ENCODE data around the gene EXOC3.

Gene EXOC3

DNA sequence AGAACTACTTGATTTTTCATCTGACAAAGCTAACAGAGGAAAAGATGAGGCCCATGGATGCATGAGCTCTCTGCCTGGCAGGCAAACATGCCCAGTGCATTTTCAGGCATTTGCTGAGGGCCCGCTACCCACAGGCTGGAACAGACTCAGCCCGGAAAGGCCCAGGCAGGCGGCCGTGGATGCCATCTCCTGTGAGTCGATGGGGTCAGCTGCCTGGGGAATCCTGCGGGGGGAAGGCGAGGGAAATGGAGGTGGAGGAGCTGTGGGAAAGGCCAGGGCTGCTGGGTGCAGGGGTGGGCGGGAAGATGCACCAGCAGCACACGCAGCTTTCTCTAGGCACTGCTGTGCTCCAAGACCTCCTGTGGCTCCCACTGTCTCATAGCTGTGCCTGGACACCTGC, 67.5 kb downstream of the EXOC3 start:
- Histone ChIP-seq H3K27ac (ENCODE audit: poor library complexity, severe bottlenecking) (no peak overlapping the region), H3K4me1 (ENCODE audit: insufficient read depth, poor library complexity, severe bottlenecking) (no peaks in the 10 kb centered on the region), H3K27me3 (ENCODE audit: insufficient read depth, poor library complexity, severe bottlenecking) (peaks cover 57% of the 10 kb centered on the region), H3K36me3 (ENCODE audit: low read depth) (no peaks in the 10 kb centered on the region), H3K4me3 (ENCODE audit: severe bottlenecking) (no peak overlapping the region), H3K9me3 (ENCODE audit: severe bottlenecking) (no peaks in the 10 kb centered on the region)
- ATAC-seq (ENCODE audit: low read depth) (no peak), DNase-seq (ENCODE audit: low spot score) (no peak)
- TF ChIP-seq, protein P1, sequence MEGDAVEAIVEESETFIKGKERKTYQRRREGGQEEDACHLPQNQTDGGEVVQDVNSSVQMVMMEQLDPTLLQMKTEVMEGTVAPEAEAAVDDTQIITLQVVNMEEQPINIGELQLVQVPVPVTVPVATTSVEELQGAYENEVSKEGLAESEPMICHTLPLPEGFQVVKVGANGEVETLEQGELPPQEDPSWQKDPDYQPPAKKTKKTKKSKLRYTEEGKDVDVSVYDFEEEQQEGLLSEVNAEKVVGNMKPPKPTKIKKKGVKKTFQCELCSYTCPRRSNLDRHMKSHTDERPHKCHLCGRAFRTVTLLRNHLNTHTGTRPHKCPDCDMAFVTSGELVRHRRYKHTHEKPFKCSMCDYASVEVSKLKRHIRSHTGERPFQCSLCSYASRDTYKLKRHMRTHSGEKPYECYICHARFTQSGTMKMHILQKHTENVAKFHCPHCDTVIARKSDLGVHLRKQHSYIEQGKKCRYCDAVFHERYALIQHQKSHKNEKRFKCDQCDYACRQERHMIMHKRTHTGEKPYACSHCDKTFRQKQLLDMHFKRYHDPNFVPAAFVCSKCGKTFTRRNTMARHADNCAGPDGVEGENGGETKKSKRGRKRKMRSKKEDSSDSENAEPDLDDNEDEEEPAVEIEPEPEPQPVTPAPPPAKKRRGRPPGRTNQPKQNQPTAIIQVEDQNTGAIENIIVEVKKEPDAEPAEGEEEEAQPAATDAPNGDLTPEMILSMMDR (IDR thresholded peaks at IDR 0.05; ENCODE audit: poor library complexity, severe bottlenecking): no peak

GRCh38 chr5:511476-511875, 68.5 kb downstream of the EXOC3 start:
- TF ChIP-seq, protein P1 (IDR thresholded peaks at IDR 0.05; ENCODE audit: poor library complexity, severe bottlenecking): no peak
- H3K9me3 ChIP-seq (ENCODE audit: severe bottlenecking): no peaks in the 10 kb centered on the region
- H3K4me1 ChIP-seq (ENCODE audit: insufficient read depth, poor library complexity, severe bottlenecking): no peaks in the 10 kb centered on the region

GRCh38 chr5:513216-514100, 70.5 kb downstream of the EXOC3 start:
- ATAC-seq (ENCODE audit: low read depth): no peak
- no peak overlapping the region for H3K27ac ChIP-seq (ENCODE audit: poor library complexity, severe bottlenecking)
- peaks cover 58% of the 10 kb centered on the region for H3K27me3 ChIP-seq (ENCODE audit: insufficient read depth, poor library complexity, severe bottlenecking)

More at GRCh38 chr5:511476-511875, 68.5 kb downstream of the EXOC3 start:
- ATAC-seq (ENCODE audit: low read depth): no peak
- Histone ChIP-seq H3K4me3 (ENCODE audit: severe bottlenecking) (no peak overlapping the region), H3K27ac (ENCODE audit: poor library complexity, severe bottlenecking) (no peak overlapping the region), H3K27me3 (ENCODE audit: insufficient read depth, poor library complexity, severe bottlenecking) (peaks cover 57% of the 10 kb centered on the region), H3K36me3 (ENCODE audit: low read depth) (no peaks in the 10 kb centered on the region)
- no peak for DNase-seq (ENCODE audit: low spot score)

GRCh38 chr5:514101-514485, 71.1 kb downstream of the EXOC3 start:
- TF ChIP-seq, protein P1 (IDR thresholded peaks at IDR 0.05; ENCODE audit: poor library complexity, severe bottlenecking): no peak

More at GRCh38 chr5:513216-514100, 70.5 kb downstream of the EXOC3 start:
- Histone ChIP-seq H3K9me3 (ENCODE audit: severe bottlenecking) (no peaks in the 10 kb centered on the region), H3K36me3 (ENCODE audit: low read depth) (no peaks in the 10 kb centered on the region), H3K4me3 (ENCODE audit: severe bottlenecking) (no peak overlapping the region), H3K4me1 (ENCODE audit: insufficient read depth, poor library complexity, severe bottlenecking) (no peaks in the 10 kb centered on the region)
- TF ChIP-seq, protein P1 (IDR thresholded peaks at IDR 0.05; ENCODE audit: poor library complexity, severe bottlenecking): no peak
- no peak for DNase-seq (ENCODE audit: low spot score)

DNA sequence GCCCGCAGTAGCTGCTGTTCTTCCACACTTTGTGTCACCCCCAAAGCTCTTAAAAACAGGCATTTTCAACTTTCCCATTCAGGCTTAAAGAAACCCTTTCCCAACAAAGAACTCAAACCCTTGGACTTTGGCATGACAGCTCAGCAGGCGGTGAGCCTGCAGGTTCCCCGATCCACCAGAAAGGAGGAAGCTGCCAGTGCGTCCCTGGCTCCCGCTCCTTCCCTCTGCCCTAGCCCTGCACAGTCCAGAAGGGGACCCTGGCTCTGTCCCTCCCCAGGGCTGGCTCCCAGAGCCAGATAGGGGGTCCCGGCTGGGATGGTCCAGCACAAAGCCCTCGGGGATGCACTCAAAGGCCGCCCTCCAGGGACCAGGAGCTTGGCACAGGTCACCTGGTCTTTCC, 71.7 kb downstream of the EXOC3 start:
- no peak for DNase-seq (ENCODE audit: low spot score)
- H3K9me3 ChIP-seq (ENCODE audit: severe bottlenecking): no peaks in the 10 kb centered on the region
- TF ChIP-seq, protein P1 (IDR thresholded peaks at IDR 0.05; ENCODE audit: poor library complexity, severe bottlenecking): no peak
- peaks cover 65% of the 10 kb centered on the region for H3K27me3 ChIP-seq (ENCODE audit: insufficient read depth, poor library complexity, severe bottlenecking)
- ATAC-seq (ENCODE audit: low read depth): no peak
- no peak overlapping the region for H3K4me3 ChIP-seq (ENCODE audit: severe bottlenecking)
- H3K4me1 ChIP-seq (ENCODE audit: insufficient read depth, poor library complexity, severe bottlenecking): no peaks in the 10 kb centered on the region
- no peak overlapping the region for H3K27ac ChIP-seq (ENCODE audit: poor library complexity, severe bottlenecking)
- H3K36me3 ChIP-seq (ENCODE audit: low read depth): no peaks in the 10 kb centered on the region

More at GRCh38 chr5:514101-514485, 71.1 kb downstream of the EXOC3 start:
- ATAC-seq (ENCODE audit: low read depth) (no peak), DNase-seq (ENCODE audit: low spot score) (no peak)
- H3K9me3 ChIP-seq (ENCODE audit: severe bottlenecking): no peaks in the 10 kb centered on the region
- H3K4me3 ChIP-seq (ENCODE audit: severe bottlenecking): no peak overlapping the region
- H3K27ac ChIP-seq (ENCODE audit: poor library complexity, severe bottlenecking): no peak overlapping the region
- no peaks in the 10 kb centered on the region for H3K36me3 ChIP-seq (ENCODE audit: low read depth)
- H3K4me1 ChIP-seq (ENCODE audit: insufficient read depth, poor library complexity, severe bottlenecking): no peaks in the 10 kb centered on the region
- peaks cover 62% of the 10 kb centered on the region for H3K27me3 ChIP-seq (ENCODE audit: insufficient read depth, poor library complexity, severe bottlenecking)
